Mammary epithelial cell (primary cell): ENCODE measurements around the gene C1orf146.

Experiments
- EZH2 ChIP-seq: IDR thresholded peaks from 2 replicates; pipeline ENCODE4 v1.6.1; 2012; ENCODE audit warnings: low read length, inconsistent platforms, borderline replicate concordance
- TF ChIP-seq, protein P1 (sequence below), 2 donors: IDR thresholded peaks in 1 of 2; conservative IDR thresholded peaks in 1 of 2; 2 replicates each; pipeline ENCODE4 v1.5.1; 2011 to 2012; ENCODE audit warnings: inconsistent platforms in 2 of 2, low read length in 2 of 2, mild to moderate bottlenecking in 2 of 2, control low read depth in 1 of 2, low read depth in 1 of 2; ENCODE audit not compliant: insufficient read depth in 1 of 2; ENCODE audit errors: extremely low read depth in 1 of 2

DNA sequence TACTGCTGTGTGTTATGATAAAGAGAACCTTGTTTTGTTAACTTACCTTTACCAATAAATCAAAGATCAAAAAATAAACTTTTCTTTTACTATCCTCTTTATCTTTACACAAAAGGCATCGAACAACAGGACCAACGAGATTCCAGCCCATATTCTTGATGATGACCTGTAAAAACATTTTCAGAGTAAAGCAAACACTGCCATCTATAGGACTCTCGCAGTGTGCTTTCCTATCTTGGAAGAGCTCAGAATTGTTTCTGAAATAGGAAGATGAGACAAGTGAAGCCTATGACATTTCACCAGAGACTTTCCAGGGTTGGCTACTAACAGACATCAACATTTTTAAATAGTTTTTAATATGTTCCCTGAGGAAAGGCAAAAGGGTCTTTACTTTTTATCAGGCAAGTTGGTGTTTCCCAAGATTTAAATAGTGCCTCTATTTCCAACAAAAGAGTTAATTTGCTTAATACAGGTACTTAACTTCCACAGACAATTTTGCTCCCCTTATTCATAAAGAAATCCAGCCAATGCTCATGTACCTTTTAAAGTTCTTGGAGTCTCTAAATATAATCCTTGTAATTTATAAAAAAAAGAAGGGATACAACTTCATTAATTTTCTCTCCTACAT, 73.8 kb downstream of the C1orf146 start:
- TF ChIP-seq, protein P1, sequence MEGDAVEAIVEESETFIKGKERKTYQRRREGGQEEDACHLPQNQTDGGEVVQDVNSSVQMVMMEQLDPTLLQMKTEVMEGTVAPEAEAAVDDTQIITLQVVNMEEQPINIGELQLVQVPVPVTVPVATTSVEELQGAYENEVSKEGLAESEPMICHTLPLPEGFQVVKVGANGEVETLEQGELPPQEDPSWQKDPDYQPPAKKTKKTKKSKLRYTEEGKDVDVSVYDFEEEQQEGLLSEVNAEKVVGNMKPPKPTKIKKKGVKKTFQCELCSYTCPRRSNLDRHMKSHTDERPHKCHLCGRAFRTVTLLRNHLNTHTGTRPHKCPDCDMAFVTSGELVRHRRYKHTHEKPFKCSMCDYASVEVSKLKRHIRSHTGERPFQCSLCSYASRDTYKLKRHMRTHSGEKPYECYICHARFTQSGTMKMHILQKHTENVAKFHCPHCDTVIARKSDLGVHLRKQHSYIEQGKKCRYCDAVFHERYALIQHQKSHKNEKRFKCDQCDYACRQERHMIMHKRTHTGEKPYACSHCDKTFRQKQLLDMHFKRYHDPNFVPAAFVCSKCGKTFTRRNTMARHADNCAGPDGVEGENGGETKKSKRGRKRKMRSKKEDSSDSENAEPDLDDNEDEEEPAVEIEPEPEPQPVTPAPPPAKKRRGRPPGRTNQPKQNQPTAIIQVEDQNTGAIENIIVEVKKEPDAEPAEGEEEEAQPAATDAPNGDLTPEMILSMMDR (conservative IDR thresholded peaks at IDR 0.05 in 1 of 2, IDR thresholded peaks at IDR 0.05 in 1 of 2; ENCODE audit: extremely low read depth in 1 of 2, insufficient read depth in 1 of 2, low read depth in 1 of 2, low read length in 2 of 2) = peak; percentile 75 to 83
- TF ChIP-seq EZH2 = no peak
